ENCODE measurements around the gene SRBD1.

SRBD1 gene

GRCh38 chr2:45353879-45354278, 257.2 kb downstream of the SRBD1 start:
- DNase-seq, result no peak

DNA sequence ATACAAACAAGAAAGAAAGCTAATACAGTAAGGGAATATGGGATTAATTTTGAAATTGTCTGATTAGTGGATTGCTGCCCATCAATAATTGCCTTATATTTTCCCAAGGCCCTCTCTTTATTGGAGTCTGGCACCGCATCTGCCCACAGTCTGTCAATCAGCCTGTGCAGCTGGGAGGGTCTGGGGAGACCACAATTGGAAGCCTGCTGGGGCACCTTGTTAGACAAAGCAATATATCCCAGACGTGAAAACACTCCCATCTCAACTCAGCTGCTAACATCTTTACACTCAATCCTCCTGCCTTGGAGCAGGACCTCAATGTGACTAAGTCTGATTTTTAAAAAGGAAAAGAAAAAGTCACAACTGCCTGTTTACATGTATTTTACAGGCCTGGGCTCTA, 258.6 kb downstream of the SRBD1 start:
- no peak for DNase-seq

DNA sequence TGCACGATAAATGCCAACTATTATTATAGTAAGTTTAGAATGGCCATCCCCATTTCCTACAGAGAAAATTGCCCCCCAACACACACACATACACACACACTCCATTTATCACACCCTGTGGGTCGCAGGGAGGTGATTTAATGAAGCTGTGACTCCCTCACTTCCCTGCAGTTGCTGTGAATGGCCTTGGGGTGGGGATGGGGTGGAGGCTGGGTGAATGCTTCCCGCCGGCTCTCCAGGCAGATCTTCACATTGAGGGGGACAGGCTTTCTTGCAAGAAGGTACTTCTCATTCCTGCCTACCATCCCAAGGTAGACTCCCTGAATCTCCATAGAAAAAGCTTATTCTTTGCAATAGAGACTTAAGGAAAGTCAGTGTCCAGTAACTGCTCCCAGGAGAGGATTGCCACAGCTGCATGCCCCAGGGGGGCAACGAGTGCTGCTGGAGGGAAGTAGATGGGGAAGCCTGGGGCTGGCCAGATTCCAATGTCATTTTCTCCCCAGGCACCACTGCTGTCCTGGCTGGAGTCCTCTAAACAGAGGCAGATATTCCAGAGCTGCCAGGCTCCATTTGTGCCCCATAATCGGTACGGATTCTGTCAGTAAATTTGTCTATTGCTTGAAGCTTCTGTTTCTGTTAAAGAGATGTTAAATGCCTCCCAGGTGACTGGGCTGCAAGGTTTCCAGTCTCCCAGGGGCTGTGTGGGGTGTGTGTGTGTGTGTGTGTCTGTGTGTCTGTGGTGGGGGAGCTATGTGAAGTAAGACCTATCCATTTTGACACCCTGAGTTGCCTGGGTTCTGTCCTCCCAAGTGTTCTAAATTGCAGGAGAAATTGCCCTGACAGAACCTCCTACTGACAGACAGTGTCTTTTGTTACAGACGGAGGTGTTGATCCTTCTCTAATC, 265.5 kb downstream of the SRBD1 start:
- no peak for DNase-seq

- DNase-seq, result no peak
Measured at GRCh38 chr2:45344502-45344901, 266.6 kb downstream of the SRBD1 start.

- no peak for DNase-seq
Measured at GRCh38 chr2:45344071-45344470, 267.0 kb downstream of the SRBD1 start.

- DNase-seq, result no peak
Measured at GRCh38 chr2:45343251-45344017, 267.6 kb downstream of the SRBD1 start.

DNA sequence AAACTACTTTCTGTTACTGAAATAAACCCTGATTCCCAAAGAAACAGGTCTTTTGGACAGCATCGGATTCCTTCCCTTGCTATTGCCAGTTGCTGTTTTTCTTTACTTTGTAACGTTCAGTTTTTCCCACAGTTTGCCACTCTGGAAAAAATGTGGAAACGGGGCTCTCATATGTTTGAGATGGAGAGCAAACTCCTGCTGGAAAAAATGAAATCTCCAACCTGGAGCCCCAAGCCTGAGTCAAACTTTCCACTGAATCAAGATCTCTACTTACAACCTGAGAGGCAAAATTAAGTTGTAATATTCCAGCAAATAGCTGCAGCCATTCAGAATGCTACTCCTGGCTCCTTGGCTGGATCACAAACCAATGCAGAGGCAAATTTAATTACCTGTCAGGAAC, 270.7 kb downstream of the SRBD1 start:
- DNase-seq, result no peak

- no peak for DNase-seq
Measured at GRCh38 chr2:45339253-45339652, 271.8 kb downstream of the SRBD1 start.

All from KG1 (cell line).